NCI-H446 treated with DMSO at 0.1 percent for 48 hours (cell line): Measurements from ENCODE around the gene CREB1.

Source experiments
- DNase-seq: peaks from one replicate; lab custom pipeline; 2025; lab: John Stamatoyannopoulos, UW

The CREB1 gene

DNA sequence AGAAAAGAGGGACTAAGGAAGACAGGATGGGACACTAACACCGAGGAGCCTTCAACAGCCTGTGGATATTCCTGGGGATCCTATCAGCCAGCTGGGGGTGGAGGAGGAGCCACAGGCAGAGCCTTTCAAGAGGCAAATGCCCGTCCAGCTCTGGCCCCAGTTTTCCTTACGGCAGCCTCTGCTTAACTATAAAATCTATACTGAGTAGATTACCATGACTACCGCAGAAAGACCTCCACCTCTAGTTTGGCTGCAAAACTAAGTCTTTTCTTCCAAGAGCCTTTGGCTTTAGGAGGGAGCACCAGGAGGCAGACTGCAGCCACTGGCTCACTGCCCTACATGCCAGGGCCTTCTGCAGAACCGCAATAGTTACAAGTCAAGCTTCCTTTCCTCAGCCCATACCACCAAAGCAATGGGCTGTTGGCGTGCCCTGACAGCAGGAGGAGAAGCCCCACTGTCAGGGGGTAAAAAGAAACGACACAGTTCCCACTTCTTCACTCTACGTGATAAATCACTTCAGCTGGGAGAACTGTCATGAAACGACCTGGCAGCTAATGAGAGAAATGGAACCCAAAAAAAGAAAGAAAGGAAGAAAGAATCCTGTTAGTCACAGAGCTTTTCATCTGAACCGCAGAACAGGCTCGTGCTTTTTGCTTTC lies 25.1 kb upstream of the CREB1 start:
- peak; percentile 88 for DNase-seq

DNA sequence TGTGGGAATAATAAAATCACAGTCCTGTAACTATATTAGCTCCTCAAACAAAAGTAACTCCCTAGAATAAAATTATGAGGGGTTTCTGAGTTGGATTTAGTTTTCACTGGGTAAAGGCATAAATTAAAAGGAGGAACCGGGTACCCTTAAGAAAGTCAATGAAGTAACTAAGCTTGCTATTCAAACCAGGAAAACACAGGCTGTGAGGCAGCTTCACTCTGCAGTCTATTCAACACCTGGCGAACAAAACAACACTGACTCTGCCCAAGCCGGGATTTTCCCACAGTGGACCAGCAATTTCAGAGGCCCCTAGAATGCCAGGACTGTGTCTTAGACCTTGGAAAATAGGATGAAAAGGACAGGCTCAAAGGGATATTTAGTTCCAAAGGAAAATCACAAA lies 24.6 kb upstream of the CREB1 start:
- DNase-seq: no peak

DNA sequence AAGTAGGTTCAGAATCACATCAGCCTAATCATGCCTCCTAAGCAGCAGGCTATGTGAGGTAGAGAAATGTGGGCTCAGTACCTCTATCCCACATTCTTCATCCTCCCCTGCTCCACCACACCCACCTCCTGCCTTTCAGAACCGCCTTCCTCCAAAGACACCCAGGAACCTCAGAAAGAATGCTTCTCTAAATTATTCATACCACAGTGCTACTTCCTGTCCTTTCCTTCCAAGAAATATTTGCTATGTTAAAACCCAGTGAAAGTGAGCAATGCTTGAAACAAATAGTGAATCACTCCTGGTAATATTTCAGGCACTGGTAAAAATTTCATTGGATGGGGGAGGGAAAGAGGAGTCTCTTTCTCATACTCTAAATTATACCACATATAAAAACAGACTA lies 24.0 kb upstream of the CREB1 start:
- no peak for DNase-seq

DNA sequence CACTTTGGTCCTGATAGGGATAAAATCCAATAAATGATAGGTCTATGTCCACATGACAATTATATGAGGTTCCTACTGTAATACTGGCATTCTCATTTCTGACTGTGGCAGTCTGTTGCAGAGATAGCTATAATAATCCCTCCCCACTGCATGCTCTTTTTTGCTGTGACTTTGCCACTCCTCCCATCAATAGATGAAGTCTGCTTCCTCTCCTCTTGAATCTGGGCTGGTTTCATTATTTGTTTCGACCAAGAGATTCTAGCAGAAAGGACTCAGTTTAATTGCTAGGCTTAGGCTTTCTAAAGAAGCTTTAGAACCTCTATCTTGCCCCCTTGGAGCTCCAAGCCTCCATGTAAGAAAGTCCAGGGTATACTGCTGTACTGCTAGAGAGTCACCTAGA lies 23.3 kb upstream of the CREB1 start:
- DNase-seq: no peak

DNA sequence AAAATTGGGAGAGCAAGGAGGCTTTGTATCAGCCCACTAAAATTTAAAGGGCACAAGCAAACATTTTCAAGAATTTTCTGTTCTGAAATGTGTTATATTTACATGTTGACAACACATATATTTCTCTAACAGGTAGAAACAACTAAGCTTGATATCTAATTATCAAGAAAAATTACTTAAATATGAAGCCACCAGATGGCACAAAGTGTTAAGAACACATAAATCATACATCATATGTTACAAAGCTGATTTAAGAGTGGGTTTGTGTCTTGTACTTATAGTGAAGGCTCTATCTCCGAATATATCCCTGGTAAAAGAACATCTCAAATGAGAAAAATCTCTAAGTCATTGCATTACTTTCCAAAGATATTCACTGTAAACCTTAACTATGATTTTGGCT lies 19.6 kb upstream of the CREB1 start:
- no peak for DNase-seq

DNA sequence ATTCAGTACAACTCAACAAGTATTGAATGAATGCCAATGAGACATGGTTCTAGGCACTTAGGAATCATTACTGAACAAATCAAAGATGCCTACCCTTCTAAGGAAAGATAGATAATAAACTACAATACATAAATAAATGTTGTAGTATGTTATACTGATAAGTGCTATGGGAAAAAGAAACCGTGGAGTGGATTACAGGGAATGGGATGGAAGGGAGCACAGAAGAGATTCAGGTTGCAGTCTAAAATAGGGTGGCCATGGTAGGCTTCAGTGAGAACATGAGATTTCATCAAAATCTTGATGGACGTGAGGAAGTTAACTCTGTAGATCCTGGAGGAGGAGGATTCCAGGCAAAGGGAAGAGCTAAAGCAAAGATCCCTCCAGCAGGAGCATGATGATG lies 17.9 kb upstream of the CREB1 start:
- no peak for DNase-seq

DNA sequence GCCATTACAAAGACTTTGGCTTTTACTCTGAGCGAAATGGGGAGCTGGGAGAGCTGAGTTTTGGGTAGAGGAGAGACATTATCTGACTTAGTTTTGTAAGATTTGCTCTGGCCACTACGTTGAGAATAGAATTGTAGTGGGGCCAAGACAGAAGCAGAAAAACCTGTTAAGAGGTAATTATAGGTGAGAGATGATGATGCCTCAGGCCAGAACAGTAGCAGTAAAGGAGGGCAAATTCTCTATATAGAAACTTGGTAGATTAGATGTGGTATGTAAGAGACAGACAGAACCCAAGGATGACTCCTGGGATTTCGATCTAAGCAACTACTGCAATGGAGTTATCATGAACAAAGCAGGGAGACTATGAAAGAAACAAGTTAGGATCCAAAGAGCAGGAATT lies 17.4 kb upstream of the CREB1 start:
- no peak for DNase-seq

DNA sequence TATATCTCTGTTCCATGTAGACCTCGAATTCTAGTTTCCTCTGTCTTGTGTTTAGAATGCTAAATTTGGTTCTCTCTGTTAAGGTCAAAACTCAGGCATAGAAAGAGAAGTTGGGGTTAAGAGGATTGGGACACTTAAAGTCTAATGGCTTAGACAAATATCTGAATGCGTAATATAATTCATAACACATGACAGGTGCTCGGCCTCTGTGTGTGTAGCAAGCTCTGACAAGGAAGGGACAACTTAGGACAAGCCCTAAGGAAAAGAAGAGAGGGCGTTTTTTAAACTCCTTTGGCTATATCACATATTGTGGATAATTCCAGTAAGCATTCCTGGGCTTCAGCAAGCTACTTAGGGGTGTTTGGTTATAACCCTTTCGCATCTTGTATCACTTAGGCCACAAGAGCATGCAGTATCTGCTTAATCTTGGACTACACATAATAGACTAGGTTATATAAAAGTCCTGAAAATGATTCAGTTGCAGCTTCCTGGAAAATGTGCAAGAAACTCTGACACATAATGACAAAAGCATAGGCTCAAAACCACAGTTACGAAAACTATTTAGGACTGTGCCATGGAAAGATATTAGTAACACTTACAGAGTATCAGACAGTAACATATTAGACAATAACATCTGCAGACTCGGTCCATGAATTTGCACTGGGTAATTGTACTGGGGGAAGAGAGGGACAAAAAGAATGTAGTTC lies 16.1 kb upstream of the CREB1 start:
- DNase-seq: no peak

DNA sequence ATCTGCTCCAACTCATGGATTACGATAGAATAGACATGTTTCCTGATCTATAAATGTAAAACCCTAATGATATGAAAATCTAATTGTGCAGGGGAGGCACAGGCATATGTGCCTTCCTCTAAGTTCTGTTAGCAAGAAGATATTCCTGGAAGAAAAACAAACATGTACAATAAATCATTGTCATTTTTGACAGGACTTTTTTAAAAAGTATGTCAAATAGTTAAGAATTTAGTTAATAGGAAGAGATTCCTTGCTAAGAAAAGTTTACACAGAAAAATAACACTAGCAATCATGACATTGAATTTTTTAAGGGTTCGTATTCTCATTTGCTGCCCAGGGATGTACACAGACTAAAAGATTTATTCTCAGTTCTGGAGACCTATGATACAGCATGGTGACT lies 15.3 kb upstream of the CREB1 start:
- no peak for DNase-seq

DNA sequence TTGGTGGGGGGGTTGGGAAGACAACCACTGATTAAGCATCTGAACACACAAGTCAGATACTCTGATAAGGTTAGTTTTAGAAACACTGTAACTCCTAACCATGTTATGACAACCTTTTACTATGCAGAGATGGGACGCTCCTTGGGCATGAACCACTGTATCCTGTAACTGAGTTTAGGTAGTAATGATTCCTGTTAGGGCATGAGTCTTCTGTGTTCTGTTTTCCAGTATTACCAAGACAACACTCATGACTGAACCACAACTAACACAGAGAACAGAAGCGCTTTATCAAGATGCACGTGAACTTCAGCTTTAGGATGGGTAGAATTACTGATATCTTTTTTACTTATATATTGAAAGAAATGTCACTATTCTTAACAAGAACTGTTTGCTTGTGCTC lies 14.1 kb upstream of the CREB1 start:
- no peak for DNase-seq

DNA sequence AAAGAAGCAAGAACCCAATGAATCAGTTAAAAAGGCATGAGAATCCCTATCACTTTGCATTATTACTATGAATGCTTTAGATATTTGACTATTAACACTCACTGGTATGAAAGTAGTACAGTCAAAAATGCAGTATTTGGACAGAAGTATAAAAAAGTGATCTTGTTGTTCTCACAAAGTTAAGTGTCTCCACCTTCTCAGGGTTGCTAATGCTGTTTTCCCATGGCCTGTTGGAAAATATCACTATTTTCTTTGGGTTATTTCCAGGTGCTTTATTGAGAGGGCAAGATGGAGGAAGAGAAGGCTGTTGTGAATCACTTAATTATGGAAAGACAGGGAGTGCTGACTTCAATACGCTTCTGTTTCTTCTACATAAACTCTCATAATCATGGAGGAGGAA lies 13.6 kb upstream of the CREB1 start:
- DNase-seq: no peak

DNA sequence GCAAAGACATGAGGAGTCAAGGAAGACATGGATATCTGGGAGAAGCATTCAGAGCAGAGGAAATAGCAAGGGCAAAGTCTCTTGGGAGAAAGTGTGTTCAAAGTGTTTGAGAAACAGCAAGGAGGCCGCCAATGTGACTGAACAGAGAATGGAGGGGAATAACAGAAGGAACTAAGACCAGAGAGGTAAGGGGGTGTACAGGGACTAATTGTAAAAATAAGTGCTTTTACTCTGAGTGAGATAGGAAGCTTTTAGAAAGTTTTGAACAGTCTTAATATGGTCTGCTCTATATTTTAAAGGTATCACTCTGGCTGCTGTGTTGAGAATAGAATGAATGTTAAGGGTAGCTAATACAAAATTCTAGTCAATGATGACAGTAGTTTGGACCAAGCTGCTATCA lies 6.8 kb upstream of the CREB1 start:
- no peak for DNase-seq

DNA sequence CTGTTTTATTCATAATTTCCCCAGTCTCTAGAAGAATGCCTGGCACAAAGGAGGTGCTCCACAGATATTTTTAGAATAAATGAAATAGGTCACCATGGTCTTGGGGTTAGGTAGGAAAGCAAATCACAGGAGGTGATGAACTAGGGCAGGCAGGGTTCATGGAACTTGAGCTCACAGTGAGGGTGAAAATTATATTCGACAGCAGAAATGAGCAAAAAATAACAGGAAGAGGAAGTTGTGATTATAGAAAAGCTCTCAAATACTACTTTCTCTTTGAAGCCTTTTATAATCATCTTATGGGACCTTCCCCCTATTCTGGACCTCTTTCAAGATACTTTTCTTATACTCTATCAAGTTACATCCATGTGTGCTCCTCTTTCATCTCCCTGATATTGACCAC lies 4.5 kb upstream of the CREB1 start:
- no peak for DNase-seq

DNA sequence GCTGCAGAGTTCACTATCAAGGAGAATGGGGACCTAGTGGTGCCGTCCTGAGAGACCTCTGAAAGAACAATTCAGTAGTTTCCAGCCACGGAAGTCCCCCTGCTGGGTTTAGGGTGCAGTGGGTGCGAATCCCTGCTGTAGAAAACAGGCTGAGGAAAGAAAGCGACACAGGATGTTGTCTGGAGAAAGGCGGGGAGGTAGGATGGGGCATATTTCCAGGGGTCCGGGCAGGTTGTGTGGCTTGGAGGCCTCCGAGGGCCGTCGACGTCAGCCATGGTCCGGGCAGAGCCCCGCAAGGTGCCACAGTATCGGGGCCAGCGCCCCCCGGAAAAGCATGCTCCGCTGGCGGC lies 807 bp upstream of the CREB1 start:
- DNase-seq: no peak

DNA sequence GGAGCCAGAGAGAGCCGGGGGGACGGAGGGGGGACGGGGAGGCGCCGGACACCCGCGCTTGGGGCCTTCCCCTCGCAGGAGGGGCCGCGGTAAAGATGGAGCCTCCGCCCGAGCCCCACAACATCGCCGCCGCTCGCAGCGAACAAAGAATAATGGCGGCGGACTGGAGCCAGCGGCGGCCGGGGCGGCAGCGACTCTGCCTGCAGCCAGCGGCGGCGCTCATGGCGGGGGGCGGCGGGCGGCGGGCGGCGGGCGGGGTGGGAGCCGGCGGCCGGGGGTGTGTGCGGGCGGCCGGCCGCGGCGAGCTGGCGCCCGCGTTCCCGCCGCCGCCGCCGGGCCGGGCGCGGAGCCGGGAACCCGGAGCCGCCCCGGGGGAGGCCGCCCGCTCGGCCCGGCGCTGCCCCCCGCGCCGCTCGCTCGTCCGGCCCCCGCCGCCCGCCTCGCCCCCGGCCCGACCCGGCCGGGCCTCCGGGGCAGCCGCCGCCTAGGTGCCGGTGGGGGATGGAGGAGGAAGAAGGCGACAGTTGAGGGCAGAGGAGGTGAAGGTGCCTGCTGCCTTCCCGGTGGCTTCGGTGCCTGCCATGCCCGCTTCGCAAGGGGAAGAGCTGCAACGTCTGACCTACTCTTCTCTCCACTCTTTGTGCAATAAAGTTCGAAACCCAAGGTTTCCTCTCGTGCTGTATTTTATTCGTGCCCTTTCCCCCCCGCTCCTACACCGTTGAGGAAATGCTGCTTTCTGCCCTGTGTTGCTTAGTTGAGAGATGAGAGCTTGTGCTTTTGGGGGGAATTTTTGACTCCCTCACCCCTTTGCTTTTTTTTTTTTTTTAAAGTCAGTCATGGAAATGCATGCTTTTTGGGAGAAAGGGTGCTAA lies 634 bp downstream of the CREB1 start:
- no peak for DNase-seq

DNA sequence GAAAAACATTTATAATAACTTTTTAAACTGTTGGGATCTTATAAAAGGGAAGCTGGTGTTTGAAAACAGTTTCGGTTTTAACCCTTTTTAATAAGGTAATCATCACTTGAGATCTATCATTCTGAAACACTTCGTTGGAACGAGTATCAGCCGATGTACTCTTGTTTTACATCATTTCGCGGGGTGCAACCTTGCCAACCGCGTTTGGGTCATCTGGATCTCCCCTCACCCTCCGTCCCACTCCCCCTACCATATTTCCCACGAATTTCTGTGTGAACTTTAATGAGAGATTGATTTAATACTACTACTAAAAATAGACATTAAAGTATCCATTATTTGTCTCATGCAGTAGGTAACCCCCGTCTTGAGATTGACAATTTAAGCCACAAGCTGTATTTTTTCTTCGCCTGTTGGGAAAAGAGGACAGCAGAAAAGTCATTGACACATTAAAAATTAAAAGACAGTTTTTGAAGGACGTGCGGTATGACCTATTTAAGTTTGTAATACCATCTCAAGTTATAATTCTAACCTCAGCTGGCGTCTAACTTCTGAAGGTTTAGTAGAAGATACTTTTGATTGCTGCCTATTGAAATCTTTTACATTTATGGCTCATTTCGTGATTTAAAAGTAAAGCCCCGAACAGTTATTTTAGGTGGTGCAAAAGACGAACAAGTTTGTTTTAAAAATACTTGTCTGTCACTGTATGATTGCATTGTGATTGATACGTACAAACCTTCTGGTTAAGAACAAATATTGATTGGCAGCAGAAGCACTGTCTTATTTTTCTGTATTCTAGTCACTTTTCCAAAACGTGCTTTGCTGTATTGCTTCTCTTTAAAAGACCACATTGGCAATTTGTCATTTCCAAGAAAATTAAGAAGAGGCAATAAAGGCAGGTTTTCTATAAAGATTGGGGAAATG lies 1.5 kb downstream of the CREB1 start:
- no peak for DNase-seq

DNA sequence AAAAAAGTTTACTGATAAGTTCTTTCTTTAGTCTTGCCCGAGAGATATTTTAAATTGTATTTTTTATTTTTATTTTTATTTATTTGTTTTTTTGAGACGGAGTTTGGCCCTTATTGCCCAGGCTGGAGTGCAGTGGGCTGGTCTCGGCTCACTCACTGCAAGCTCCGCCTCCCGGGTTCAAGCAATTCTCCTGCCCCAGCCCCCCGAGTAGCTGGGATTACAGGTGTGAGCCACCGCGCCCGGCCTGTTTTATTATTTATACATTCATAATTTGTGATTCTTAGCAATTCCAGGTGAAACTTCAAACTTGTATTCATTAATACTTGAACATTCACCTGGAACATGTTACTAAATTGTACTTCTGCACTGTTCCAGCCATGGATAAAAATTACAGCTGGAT lies 2.9 kb downstream of the CREB1 start:
- DNase-seq: no peak

DNA sequence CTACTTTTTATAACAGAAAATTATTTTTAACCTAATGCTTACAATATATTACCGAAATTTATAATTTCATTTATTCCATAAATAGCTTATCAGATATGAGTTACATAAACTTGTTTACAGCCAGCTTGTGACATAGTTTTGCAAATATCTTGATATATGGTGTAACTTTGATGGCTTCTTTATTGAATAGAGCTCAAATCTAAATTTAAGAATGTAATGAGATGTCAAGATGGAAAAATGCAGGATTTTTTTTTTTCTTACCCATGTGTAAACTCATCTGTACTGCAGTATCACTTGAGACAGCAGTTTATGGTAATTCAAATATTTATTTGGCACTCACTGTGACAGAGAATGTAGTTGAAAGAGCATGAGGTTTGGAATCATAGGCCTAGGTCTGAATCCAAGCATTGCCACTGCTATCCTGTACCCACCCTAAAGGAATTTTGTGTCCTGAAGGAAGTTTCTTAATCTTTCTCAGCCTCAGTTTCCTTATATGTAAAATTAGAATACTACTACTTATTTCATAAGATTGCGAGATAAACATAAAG lies 3.8 kb downstream of the CREB1 start:
- no peak for DNase-seq

DNA sequence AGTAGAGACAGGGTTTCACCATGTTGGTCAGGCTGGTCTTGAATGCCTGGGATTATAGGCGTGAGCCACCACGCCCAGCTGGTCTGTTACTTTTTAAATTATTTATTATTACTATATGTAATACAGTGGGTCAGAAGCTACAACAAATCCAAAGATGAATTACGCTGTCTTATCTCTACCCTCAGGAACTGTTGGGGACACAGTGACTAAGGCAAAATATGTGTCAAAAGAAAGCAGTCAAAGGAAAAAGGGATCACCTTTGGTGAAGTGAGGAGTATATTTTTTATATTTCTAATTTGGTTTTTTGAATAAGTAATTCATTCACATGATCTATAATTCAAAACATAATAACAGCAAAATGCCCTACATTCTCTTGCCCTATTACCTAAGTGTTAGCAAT lies 4.7 kb downstream of the CREB1 start:
- no peak for DNase-seq

DNA sequence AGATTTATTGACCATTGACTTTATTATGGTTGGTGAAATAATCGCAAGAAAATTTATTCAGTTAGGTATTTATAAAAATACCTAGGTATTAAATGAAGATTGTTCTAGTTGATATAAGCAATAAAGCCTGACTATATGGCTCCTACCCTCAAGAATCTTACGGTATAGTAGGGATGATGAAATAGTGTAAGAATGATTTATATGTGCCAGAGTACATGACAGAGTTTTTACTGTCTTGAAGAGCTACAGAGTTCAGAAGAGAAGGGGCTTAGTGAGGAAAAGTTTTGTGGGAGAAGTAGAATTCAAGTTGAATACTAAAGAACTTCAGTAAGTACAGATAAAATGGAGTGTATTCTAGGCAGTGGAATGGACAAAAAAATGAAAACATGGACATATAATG lies 9.7 kb downstream of the CREB1 start:
- no peak for DNase-seq

DNA sequence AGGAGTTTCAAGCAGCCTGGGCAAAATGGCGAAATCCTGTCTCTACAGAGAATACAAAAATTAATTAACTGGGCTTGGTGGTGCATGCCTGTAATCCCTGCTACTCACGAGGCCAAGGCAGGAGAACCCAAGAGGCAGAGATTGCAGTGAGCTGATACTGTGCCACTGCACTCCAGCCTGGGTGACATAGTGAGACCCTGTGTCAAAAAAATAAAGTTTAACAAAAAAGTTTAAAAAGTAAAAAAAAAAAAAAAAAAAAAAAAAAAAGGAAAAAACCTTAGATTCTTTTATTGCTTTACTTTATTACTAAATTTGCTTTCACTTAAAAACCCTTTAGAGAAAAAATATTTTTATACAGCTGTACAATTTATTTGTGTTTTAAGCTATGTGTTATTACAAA lies 10.7 kb downstream of the CREB1 start:
- no peak for DNase-seq

DNA sequence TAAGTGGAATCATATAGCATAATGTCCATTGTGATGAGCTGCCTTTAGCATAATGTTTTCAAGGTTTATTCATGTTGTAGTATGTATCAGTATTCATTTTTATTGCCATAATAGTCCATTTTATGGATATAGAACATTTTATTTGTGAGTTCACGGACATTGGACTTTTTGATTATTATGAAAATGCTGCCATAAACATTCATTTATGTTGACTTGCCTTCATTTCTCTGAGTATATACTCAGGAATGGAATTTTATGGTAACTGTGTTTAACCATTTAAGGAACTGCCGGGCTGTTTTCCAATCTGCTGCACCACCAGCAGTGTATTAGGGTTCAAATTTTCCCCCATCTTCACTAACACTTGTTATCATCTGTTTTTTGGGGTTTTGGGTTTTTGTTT lies 12.2 kb downstream of the CREB1 start:
- no peak for DNase-seq
